WTC11 (cell line): ENCODE results near the gene USP7. TPM values are rescaled to one million over a fixed set of nuclear protein-coding genes. Genes with fewer than 3 reads are reported as not detected.

ENCODE experiments used
- ATAC-seq: fragments of 200-7000 bp; cut with Tn5 transposase; 2 replicates; pipeline ENCODE4 v1.10.0; 2021; ENCODE audit warnings: mild to moderate bottlenecking, moderate library complexity
- CTCF ChIA-PET: fragments of 300-600 bp; sonication (Branson Sonifier 250); formaldehyde crosslinking; loops from one replicate; lab custom pipeline; 2021; ENCODE audit warnings: antibody characterized with exemption; lab: Charles Lee
- POLR2A ChIA-PET: fragments of 350-600 bp; sonication (Branson Sonifier 250); formaldehyde crosslinking; loops from one replicate; lab custom pipeline; 2021; ENCODE audit warnings: antibody characterized with exemption; lab: Charles Lee
- DNase-seq: peaks from one replicate; pipeline ENCODE4 v3.0.0; 2021; ENCODE audit warnings: low spot score
- H3K27ac Mint-ChIP-seq: 2 replicates; pipeline ENCODE4 v1.8.0; 2021; ENCODE audit warnings: mixed read lengths
- H3K27me3 Mint-ChIP-seq: 2 replicates; pipeline ENCODE4 v1.8.0; 2021; ENCODE audit warnings: low read depth, mild to moderate bottlenecking, moderate library complexity, mixed read lengths
- H3K36me3 Mint-ChIP-seq: 2 replicates; pipeline ENCODE4 v1.8.0; 2021; ENCODE audit warnings: mixed read lengths
- H3K4me1 Mint-ChIP-seq: 2 replicates; pipeline ENCODE4 v1.8.0; 2022; ENCODE audit warnings: mixed read lengths
- H3K4me3 Mint-ChIP-seq: 2 replicates; pipeline ENCODE4 v1.8.0; 2021; ENCODE audit warnings: mild to moderate bottlenecking, moderate library complexity, mixed read lengths
- H3K9me3 Mint-ChIP-seq: 2 replicates; pipeline ENCODE4 v1.8.0; 2021; ENCODE audit warnings: mixed read lengths
- AFF4 ChIP-seq: sonication (generic); formaldehyde crosslinking; IDR thresholded peaks from 2 replicates; pipeline ENCODE4 v1.8.1; 2023; ENCODE audit warnings: mild to moderate bottlenecking, missing genetic modification reagents, borderline replicate concordance
- ATF1 ChIP-seq: sonication (generic); formaldehyde crosslinking; IDR thresholded peaks from 2 replicates; pipeline ENCODE4 v1.8.1; 2023; ENCODE audit warnings: mild to moderate bottlenecking, moderate library complexity, missing genetic modification reagents
- ATF6 ChIP-seq: sonication (generic); formaldehyde crosslinking; IDR thresholded peaks from 2 replicates; pipeline ENCODE4 v1.8.1; 2023; ENCODE audit warnings: mild to moderate bottlenecking, missing genetic modification reagents
- E2F1 ChIP-seq: sonication (generic); formaldehyde crosslinking; IDR thresholded peaks from 2 replicates; pipeline ENCODE4 v1.8.0; 2022; ENCODE audit warnings: mild to moderate bottlenecking, missing genetic modification reagents
- ELF4 ChIP-seq: sonication (generic); formaldehyde crosslinking; IDR thresholded peaks from 2 replicates; pipeline ENCODE4 v1.8.1; 2022; ENCODE audit warnings: low read depth, mild to moderate bottlenecking, moderate library complexity, missing genetic modification reagents
- ETV6 ChIP-seq: sonication (generic); formaldehyde crosslinking; IDR thresholded peaks from 2 replicates; pipeline ENCODE4 v1.8.1; 2022; ENCODE audit warnings: mild to moderate bottlenecking, missing genetic modification reagents
- FOXP4 ChIP-seq: sonication (generic); formaldehyde crosslinking; IDR thresholded peaks from 2 replicates; pipeline ENCODE4 v1.8.0; 2022; ENCODE audit warnings: mild to moderate bottlenecking, missing genetic modification reagents
- GTF2I ChIP-seq: fragments of 250-450 bp; sonication (Bioruptor Pico); conservative IDR thresholded peaks from 2 replicates; pipeline ENCODE4 v1.4.0; 2021; ENCODE audit warnings: mild to moderate bottlenecking
- IRF1 ChIP-seq: sonication (generic); formaldehyde crosslinking; IDR thresholded peaks from 2 replicates; pipeline ENCODE4 v1.8.0; 2023; ENCODE audit warnings: missing genetic modification reagents
- IRF2 ChIP-seq: sonication (generic); formaldehyde crosslinking; IDR thresholded peaks from 2 replicates; pipeline ENCODE4 v1.8.0; 2022; ENCODE audit warnings: low read depth, missing genetic modification reagents, borderline replicate concordance
- MXD4 ChIP-seq: fragments of 250-450 bp; sonication (Bioruptor Pico); IDR thresholded peaks from 2 replicates; pipeline ENCODE4 v1.8.0; 2021; ENCODE audit warnings: mild to moderate bottlenecking, moderate library complexity, borderline replicate concordance
- NFYB ChIP-seq: sonication (generic); formaldehyde crosslinking; conservative IDR thresholded peaks from 2 replicates; pipeline ENCODE4 v1.8.0; 2022; ENCODE audit warnings: low read depth, missing genetic modification reagents
- NR1H2 ChIP-seq: sonication (generic); formaldehyde crosslinking; IDR thresholded peaks from 2 replicates; pipeline ENCODE4 v1.9.0; 2021; ENCODE audit warnings: mild to moderate bottlenecking, moderate library complexity, missing genetic modification reagents
- PRDM15 ChIP-seq: sonication (generic); formaldehyde crosslinking; IDR thresholded peaks from 2 replicates; pipeline ENCODE4 v1.8.0; 2022; ENCODE audit warnings: missing genetic modification reagents
- ZMAT4 ChIP-seq: fragments of 250-450 bp; sonication (Bioruptor Pico); IDR thresholded peaks from 2 replicates; pipeline ENCODE4 v1.9.0; 2021; ENCODE audit warnings: mild to moderate bottlenecking
- ZNF138 ChIP-seq: sonication (generic); formaldehyde crosslinking; conservative IDR thresholded peaks from 2 replicates; pipeline ENCODE4 v1.8.1; 2022; ENCODE audit warnings: mild to moderate bottlenecking, moderate library complexity, missing genetic modification reagents
- ZNF232 ChIP-seq: sonication (generic); formaldehyde crosslinking; IDR thresholded peaks from 2 replicates; pipeline ENCODE4 v1.8.0; 2022; ENCODE audit warnings: mild to moderate bottlenecking, missing genetic modification reagents
- ZNF317 ChIP-seq: sonication (generic); formaldehyde crosslinking; IDR thresholded peaks from 2 replicates; pipeline ENCODE4 v1.8.1; 2023; ENCODE audit warnings: low read depth, mild to moderate bottlenecking, moderate library complexity, missing genetic modification reagents, borderline replicate concordance
- ZNF396 ChIP-seq: fragments of 250-450 bp; sonication (Bioruptor Pico); IDR thresholded peaks from 2 replicates; pipeline ENCODE4 v1.8.0; 2021; ENCODE audit warnings: mild to moderate bottlenecking, moderate library complexity, borderline replicate concordance
- total RNA-seq: library from RNA; stranded (reverse); gene quantifications from 3 replicates; pipeline ENCODE4 v1.2.3, GENCODE V29; 2021

Gene USP7
- total RNA-seq, 1 experiment from 2014 or later, result 211 TPM

- no peak for TF ChIP-seq ZNF232 (CRISPR knock-in tag)
- TF ChIP-seq, all 79 proteins: peak for 0
- ChIA-PET CTCF (interaction anchor here (1.1 to 10.4 kb wide), 7 partner anchors 14 to 200 kb away, joined by 5 to 436 read pairs (median 27); no protein-coding TSS in a partner anchor), POLR2A (no interaction called here)
- Mint-ChIP-seq H3K27ac (0 out of 2 replicates have a peak overlapping the region, but pooled peaks have one; percentile 47), H3K9me3 (no peaks in the 10 kb centered on the region), H3K27me3 (no peaks in the 10 kb centered on the region), H3K4me3 (no peak overlapping the region), H3K36me3 (peaks cover 2% of the 10 kb centered on the region), H3K4me1 (peaks cover 69% of the 10 kb centered on the region)
- DNase-seq, result no peak
- ATAC-seq, result no peak
Observed at GRCh38 chr16:8934601-8935000, 29.1 kb downstream of the USP7 start.

GRCh38 chr16:8931859-8932258, 31.8 kb downstream of the USP7 start:
- ATAC-seq (no peak), DNase-seq (peak; percentile 74)
- Mint-ChIP-seq H3K27me3 (no peaks in the 10 kb centered on the region), H3K4me3 (no peak overlapping the region), H3K9me3 (no peaks in the 10 kb centered on the region), H3K4me1 (peaks cover 53% of the 10 kb centered on the region), H3K36me3 (peaks cover 26% of the 10 kb centered on the region), H3K27ac (no peak overlapping the region)
- CTCF ChIA-PET, result interaction anchor here (0.6 to 10.4 kb wide), 3 partner anchors 63 to 202 kb away, joined by 3 to 436 read pairs (median 3); partner anchors contain the start of gene CARHSP1
- POLR2A ChIA-PET, result interaction anchor here (0.6 kb wide), 1 partner anchor 99 kb away, joined by 5 read pairs; no protein-coding TSS in a partner anchor
- 0 out of 2 replicates have a peak, but pooled peaks have one; percentile 65 for TF ChIP-seq ETV6 (CRISPR knock-in tag)
- TF ChIP-seq IRF1, result no peak
- peak; percentile 28; the same call in 1 of the 2 replicates for TF ChIP-seq FOXP4 (CRISPR knock-in tag)
- TF ChIP-seq NR1H2, result no peak
- TF ChIP-seq AFF4 (CRISPR knock-in tag), result no peak
- no peak for TF ChIP-seq IRF2 (CRISPR knock-in tag)
- no peak for TF ChIP-seq PRDM15 (CRISPR knock-in tag)
- TF ChIP-seq ZNF138 (CRISPR knock-in tag), result no peak
- no peak for TF ChIP-seq ZMAT4 (CRISPR knock-in tag)
- TF ChIP-seq ATF6, result no peak
- TF ChIP-seq E2F1 (CRISPR knock-in tag), result no peak
- TF ChIP-seq ZNF317, result no peak
- no peak for TF ChIP-seq ELF4 (CRISPR knock-in tag)
- TF ChIP-seq MXD4 (CRISPR knock-in tag), result no peak
- no peak for TF ChIP-seq NFYB (CRISPR knock-in tag)
- no peak for TF ChIP-seq GTF2I (CRISPR knock-in tag)
- no peak for TF ChIP-seq ZNF396 (CRISPR knock-in tag)
- TF ChIP-seq ATF1 (CRISPR knock-in tag), result no peak
